AG04449 (cell line): ENCODE results near the gene SIRT5.

Experiments
- CTCF ChIA-PET: fragments of 350-600 bp; formaldehyde crosslinking; extraction: SDS; loops from one replicate; lab custom pipeline; 2021; ENCODE audit warnings: antibody characterized with exemption; lab: Yijun Ruan, JAX
- POLR2A ChIA-PET: fragments of 400-600, 350-600 bp; formaldehyde crosslinking; extraction: SDS; loops from one replicate; lab custom pipeline; 2020; ENCODE audit warnings: antibody characterized with exemption, inconsistent platforms; lab: Yijun Ruan, JAX
- DNase-seq: peaks from one replicate; pipeline ENCODE4 v3.0.0-alpha.2; 2010; ENCODE audit warnings: low read depth, low spot score
- H3K4me3 ChIP-seq: 2 replicates; pipeline ENCODE4 v1.5.1; 2011; ENCODE audit warnings: low read depth, mild to moderate bottlenecking, control low read depth, low read length
- CTCF ChIP-seq: IDR thresholded peaks from one replicate; pipeline ENCODE4 v1.5.1; 2011; ENCODE audit warnings: mild to moderate bottlenecking, moderate library complexity, low read length, control low read depth, inconsistent platforms; ENCODE audit not compliant: insufficient read depth; ENCODE audit errors: missing control alignments

SIRT5 gene

GRCh38 chr6:13528232-13528631 is 46.2 kb upstream of the SIRT5 start:
- no peak overlapping the region for H3K4me3 ChIP-seq
- CTCF ChIA-PET = interaction anchor here (0.9 to 1.8 kb wide), 3 partner anchors 9 to 192 kb away, joined by 3 to 8 read pairs (median 4); no protein-coding TSS in a partner anchor
- no peak for DNase-seq
- TF ChIP-seq CTCF = no peak
- POLR2A ChIA-PET = no interaction called here

GRCh38 chr6:13528777-13529343 is 45.5 kb upstream of the SIRT5 start:
- DNase-seq = no peak
- TF ChIP-seq CTCF = no peak
- no peak overlapping the region for H3K4me3 ChIP-seq
- POLR2A ChIA-PET = no interaction called here
- CTCF ChIA-PET = interaction anchor here (0.9 to 1.8 kb wide), 3 partner anchors 9 to 193 kb away, joined by 3 to 8 read pairs (median 4); no protein-coding TSS in a partner anchor

- DNase-seq = no peak
- ChIA-PET CTCF (interaction anchor here (0.8 kb wide), 1 partner anchor 37 kb away, joined by 3 read pairs; no protein-coding TSS in a partner anchor), POLR2A (no interaction called here)
- H3K4me3 ChIP-seq = no peak overlapping the region
- no peak for TF ChIP-seq CTCF
These were observed 42.4 kb upstream of the SIRT5 start for GRCh38 chr6:13531956-13532355.

- no peak for DNase-seq
- no peak for TF ChIP-seq CTCF
- no peak overlapping the region for H3K4me3 ChIP-seq
- ChIA-PET POLR2A (no interaction called here), CTCF (interaction anchor here (1.0 to 7.7 kb wide), 3 partner anchors 40 to 203 kb away, joined by 4 to 141 read pairs (median 5); partner anchors contain the start of genes SIRT5 and TBC1D7)
These were observed 39.9 kb upstream of the SIRT5 start for GRCh38 chr6:13534536-13534935.

- TF ChIP-seq CTCF = no peak
- CTCF ChIA-PET = interaction anchor here (1.0 to 7.7 kb wide), 4 partner anchors 39 to 203 kb away, joined by 4 to 141 read pairs (median 19); partner anchors contain the start of genes SIRT5 and TBC1D7
- POLR2A ChIA-PET = no interaction called here
- DNase-seq = no peak
- H3K4me3 ChIP-seq = no peak overlapping the region
These were observed 39.1 kb upstream of the SIRT5 start for GRCh38 chr6:13535306-13535705.

GRCh38 chr6:13536796-13537526 is 37.4 kb upstream of the SIRT5 start:
- no peak for TF ChIP-seq CTCF
- CTCF ChIA-PET = interaction anchor here (0.8 to 7.7 kb wide), 14 partner anchors 8 to 205 kb away, joined by 3 to 141 read pairs (median 6); partner anchors contain the start of genes SIRT5 and TBC1D7
- POLR2A ChIA-PET = interaction anchor here (0.8 kb wide), 1 partner anchor 83 kb away, joined by 4 read pairs; no protein-coding TSS in a partner anchor
- no peak for DNase-seq
- H3K4me3 ChIP-seq = no peak overlapping the region
